ENCODE data around the gene MANBA.

Gene MANBA

GRCh38 chr4:102772738-102773340, 12.1 kb upstream of the MANBA start:
- TF ChIP-seq, protein P1, sequence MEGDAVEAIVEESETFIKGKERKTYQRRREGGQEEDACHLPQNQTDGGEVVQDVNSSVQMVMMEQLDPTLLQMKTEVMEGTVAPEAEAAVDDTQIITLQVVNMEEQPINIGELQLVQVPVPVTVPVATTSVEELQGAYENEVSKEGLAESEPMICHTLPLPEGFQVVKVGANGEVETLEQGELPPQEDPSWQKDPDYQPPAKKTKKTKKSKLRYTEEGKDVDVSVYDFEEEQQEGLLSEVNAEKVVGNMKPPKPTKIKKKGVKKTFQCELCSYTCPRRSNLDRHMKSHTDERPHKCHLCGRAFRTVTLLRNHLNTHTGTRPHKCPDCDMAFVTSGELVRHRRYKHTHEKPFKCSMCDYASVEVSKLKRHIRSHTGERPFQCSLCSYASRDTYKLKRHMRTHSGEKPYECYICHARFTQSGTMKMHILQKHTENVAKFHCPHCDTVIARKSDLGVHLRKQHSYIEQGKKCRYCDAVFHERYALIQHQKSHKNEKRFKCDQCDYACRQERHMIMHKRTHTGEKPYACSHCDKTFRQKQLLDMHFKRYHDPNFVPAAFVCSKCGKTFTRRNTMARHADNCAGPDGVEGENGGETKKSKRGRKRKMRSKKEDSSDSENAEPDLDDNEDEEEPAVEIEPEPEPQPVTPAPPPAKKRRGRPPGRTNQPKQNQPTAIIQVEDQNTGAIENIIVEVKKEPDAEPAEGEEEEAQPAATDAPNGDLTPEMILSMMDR (IDR thresholded peaks at IDR 0.05; ENCODE audit: low read length, missing control alignments): no peak
- no peak for DNase-seq (ENCODE audit: low read depth)
- no peak overlapping the region for H3K4me3 ChIP-seq (replicated peaks; ENCODE audit: low read depth, low read length)

DNA sequence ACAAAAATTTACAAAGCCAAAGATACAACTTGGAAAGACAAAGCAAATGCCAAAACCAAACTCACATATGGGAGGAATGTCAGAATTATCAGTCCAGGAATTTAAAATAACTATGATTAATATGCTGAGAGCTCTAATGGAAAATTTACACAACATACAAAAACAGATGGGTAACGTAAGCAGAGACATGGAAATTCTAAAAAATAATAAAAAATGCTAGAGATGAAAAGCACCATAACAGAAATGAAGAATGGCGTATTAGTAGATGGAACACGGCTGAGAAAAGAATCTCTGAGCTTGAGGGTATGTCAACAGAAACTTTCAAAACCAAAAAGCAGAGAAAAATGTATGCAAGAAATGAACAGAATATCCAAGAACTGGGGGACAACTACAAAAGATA, 4.1 kb upstream of the MANBA start:
- H3K4me3 ChIP-seq (replicated peaks; ENCODE audit: low read depth, low read length): no peak overlapping the region
- peak; percentile 13 for DNase-seq (ENCODE audit: low read depth)
- TF ChIP-seq, protein P1 (IDR thresholded peaks at IDR 0.05; ENCODE audit: low read length, missing control alignments): no peak

GRCh38 chr4:102761906-102762305, 1.1 kb upstream of the MANBA start:
- TF ChIP-seq, protein P1 (IDR thresholded peaks at IDR 0.05; ENCODE audit: low read length, missing control alignments): no peak
- DNase-seq (ENCODE audit: low read depth): no peak
- H3K4me3 ChIP-seq (replicated peaks; ENCODE audit: low read depth, low read length): no peak overlapping the region

DNA sequence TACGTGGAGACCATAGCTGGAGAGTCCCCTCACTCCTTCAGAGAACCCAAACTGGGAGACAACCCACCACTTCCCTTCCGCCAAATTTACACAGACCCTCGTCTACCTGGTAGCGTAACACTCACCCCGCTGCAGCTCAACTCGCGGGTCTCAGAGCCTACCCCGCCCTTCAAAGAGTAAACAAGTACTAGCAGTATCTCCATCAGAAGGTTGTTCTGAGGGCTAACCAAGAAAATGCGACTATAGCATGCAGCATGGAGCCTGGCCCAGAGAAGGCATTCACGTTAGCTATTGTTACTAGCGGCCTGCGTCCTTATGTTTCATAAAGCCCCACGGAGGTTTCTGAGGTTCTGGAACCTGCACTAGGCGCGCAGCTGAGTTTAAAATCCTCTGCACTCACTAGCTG, 531 bp upstream of the MANBA start:
- TF ChIP-seq, protein P1 (IDR thresholded peaks at IDR 0.05; ENCODE audit: low read length, missing control alignments): no peak
- peak; percentile 21 for DNase-seq (ENCODE audit: low read depth)
- H3K4me3 ChIP-seq (replicated peaks; ENCODE audit: low read depth, low read length): peak overlapping the region; percentile 75

GRCh38 chr4:102759831-102760644, 730 bp downstream of the MANBA start:
- TF ChIP-seq, protein P1 (IDR thresholded peaks at IDR 0.05; ENCODE audit: low read length, missing control alignments): no peak
- peak; percentile 68 for DNase-seq (ENCODE audit: low read depth)

DNA sequence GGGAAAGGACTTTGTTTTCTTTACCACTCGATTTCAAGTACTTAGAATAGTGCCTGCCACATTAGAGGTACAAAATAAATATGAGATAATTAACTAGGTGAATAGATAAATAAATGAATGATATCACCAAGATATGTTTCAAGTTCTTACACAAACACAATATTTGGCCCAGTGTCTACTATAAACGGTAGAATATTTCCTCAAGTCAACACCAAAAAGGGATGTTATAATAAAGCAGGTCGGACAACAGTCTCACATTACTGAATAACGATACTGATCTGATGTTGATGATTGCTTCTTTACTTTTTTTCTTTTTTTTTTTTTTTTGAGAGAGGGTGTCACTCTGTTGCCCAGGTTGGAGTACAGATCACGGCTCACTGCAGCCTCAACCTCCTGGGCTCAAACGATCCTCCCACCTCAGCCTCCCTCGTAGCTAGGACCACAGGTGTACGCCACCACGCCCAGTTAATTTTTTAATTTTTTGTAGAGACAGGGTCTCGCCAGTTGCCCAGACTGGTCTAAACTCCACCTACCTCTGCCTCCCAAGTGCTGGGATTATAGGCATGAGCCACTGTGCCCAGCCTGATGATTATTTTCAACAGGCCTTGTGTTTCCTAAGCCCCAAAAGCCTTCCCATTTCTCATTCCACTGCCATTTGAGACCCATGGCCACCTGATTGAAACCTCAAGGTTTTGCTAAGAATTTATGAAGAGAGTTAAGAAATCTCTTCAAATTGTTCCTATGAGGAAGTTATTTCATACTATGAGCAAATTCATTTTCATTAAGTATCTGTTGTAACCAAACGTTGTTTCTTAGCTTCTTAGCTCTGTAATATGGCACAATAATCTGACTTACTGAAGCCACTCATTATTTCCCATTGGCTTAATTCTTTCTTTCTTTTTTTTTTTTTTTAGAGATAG, 2.3 kb downstream of the MANBA start:
- no peak overlapping the region for H3K4me3 ChIP-seq (replicated peaks; ENCODE audit: low read depth, low read length)
- TF ChIP-seq, protein P1 (IDR thresholded peaks at IDR 0.05; ENCODE audit: low read length, missing control alignments): no peak

More at GRCh38 chr4:102759831-102760644, 730 bp downstream of the MANBA start:
- peak overlapping the region; percentile 75 for H3K4me3 ChIP-seq (replicated peaks; ENCODE audit: low read depth, low read length)

More for the DNA sequence above, 2.3 kb downstream of the MANBA start:
- no peak for DNase-seq (ENCODE audit: low read depth)
